Measurements from ENCODE around the gene NSF.

DNA sequence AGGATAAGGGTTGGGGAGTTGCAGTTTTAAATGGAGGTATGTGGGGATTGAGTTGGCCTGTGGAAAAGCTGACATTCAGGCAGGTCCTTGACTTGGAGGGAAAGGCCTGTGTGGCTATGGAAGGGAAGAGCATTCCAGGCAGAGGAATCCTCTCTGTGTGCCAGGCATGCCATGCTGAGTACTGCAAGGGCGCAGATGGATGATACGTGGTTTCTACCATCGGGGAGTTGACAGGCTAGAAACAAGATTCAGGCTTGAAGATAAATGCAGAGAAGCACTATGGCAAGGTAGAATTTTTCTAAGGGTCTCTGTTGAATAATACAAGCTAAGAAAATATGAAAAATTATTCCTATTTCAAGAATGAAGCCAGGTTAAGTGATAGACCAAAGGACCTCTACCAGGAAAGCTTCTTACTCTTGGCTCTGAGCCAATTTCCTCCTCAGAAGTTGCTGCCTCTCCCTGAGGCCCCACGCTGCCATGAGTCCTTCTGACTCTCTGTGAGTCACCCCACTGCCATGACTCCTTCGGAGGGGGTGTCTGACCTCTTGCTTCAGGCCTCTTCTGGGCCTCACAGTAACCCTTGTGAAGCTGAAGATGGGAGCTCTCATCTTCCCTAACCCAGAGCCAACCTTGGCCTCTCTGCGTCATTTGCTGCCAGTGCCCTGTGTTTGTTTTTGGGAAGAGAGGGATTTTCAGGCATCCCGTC is 152.2 kb downstream of the NSF start:
- TF ChIP-seq, protein P1, sequence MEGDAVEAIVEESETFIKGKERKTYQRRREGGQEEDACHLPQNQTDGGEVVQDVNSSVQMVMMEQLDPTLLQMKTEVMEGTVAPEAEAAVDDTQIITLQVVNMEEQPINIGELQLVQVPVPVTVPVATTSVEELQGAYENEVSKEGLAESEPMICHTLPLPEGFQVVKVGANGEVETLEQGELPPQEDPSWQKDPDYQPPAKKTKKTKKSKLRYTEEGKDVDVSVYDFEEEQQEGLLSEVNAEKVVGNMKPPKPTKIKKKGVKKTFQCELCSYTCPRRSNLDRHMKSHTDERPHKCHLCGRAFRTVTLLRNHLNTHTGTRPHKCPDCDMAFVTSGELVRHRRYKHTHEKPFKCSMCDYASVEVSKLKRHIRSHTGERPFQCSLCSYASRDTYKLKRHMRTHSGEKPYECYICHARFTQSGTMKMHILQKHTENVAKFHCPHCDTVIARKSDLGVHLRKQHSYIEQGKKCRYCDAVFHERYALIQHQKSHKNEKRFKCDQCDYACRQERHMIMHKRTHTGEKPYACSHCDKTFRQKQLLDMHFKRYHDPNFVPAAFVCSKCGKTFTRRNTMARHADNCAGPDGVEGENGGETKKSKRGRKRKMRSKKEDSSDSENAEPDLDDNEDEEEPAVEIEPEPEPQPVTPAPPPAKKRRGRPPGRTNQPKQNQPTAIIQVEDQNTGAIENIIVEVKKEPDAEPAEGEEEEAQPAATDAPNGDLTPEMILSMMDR (IDR thresholded peaks at IDR 0.05), result no peak
- no peak for TF ChIP-seq POLR2A (IDR thresholded peaks at IDR 0.05)
